Mammary epithelial cell (primary cell): Measurements from ENCODE around the gene MRS2.

Experiments
- EZH2 ChIP-seq: IDR thresholded peaks from 2 replicates; pipeline ENCODE4 v1.6.1; 2012; ENCODE audit warnings: low read length, inconsistent platforms, borderline replicate concordance
- TF ChIP-seq, protein P1 (sequence below), 2 donors: IDR thresholded peaks in 1 of 2; conservative IDR thresholded peaks in 1 of 2; 2 replicates each; pipeline ENCODE4 v1.5.1; 2011 to 2012; ENCODE audit warnings: inconsistent platforms in 2 of 2, low read length in 2 of 2, mild to moderate bottlenecking in 2 of 2, control low read depth in 1 of 2, low read depth in 1 of 2; ENCODE audit not compliant: insufficient read depth in 1 of 2; ENCODE audit errors: extremely low read depth in 1 of 2

DNA sequence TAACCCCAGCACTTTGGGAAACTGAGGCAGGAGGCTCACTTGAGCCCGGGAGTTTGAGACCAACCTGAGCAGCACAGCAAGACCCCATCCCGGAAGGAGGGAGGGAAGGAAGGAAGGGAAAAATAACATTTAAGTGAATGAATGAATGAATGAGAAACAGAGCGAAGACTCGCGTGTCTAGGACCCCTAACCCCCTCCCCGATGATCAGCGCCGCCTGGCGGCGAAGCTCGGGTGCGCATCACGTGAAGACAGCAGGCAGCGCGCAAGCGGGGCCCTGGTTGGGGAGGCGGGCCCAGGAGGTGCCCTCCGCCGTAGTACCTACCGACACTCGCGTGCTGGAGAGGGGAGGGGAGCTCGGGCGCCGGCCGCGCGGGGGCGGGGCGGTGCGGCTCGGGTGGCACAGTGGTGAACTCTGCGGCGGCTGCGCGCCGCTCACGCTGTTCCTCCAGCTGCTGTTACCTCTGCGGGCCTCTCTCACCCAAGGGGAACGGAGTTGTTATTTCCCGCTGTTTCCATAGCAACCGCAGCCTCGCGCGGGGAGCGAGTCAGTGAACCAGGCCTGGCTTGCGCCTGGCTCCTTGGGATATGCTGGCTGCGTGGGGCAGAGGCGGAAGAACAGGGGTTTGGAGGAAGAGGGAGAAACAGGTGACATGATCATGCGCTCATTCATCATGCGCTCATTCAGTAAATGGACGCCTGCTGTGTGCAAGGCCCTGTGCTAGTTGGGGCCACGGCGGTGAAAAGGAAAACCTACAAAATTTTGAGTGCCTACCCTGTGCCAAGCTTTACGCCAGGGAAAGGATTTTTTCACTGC is 42.9 kb upstream of the MRS2 start:
- TF ChIP-seq, protein P1, sequence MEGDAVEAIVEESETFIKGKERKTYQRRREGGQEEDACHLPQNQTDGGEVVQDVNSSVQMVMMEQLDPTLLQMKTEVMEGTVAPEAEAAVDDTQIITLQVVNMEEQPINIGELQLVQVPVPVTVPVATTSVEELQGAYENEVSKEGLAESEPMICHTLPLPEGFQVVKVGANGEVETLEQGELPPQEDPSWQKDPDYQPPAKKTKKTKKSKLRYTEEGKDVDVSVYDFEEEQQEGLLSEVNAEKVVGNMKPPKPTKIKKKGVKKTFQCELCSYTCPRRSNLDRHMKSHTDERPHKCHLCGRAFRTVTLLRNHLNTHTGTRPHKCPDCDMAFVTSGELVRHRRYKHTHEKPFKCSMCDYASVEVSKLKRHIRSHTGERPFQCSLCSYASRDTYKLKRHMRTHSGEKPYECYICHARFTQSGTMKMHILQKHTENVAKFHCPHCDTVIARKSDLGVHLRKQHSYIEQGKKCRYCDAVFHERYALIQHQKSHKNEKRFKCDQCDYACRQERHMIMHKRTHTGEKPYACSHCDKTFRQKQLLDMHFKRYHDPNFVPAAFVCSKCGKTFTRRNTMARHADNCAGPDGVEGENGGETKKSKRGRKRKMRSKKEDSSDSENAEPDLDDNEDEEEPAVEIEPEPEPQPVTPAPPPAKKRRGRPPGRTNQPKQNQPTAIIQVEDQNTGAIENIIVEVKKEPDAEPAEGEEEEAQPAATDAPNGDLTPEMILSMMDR (conservative IDR thresholded peaks at IDR 0.05 in 1 of 2, IDR thresholded peaks at IDR 0.05 in 1 of 2; ENCODE audit: extremely low read depth in 1 of 2, insufficient read depth in 1 of 2, low read depth in 1 of 2, low read length in 2 of 2): peak; percentile 73 to 89
- TF ChIP-seq EZH2: no peak
